ENCODE results near the gene LRRC8D.

The LRRC8D gene

DNA sequence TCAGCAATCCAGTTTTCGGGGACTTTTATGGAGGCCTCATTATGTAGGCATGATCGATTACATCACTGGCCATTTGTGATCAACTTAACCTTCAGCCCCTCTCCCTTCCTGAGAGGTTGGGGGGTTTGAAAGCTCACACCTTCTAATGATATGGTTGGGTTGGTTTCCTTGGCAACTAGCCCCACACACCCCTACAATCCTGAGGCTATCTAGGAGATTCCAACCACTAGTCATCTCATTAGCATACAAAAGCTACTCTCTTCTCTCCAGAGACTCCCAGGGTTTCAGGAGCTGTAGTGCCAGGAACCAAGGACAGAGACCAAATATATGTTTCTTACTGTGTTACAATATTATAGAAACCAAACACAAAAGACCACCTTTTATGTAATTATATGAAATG lies 138.9 kb downstream of the LRRC8D start:
- TF ChIP-seq, protein P1, sequence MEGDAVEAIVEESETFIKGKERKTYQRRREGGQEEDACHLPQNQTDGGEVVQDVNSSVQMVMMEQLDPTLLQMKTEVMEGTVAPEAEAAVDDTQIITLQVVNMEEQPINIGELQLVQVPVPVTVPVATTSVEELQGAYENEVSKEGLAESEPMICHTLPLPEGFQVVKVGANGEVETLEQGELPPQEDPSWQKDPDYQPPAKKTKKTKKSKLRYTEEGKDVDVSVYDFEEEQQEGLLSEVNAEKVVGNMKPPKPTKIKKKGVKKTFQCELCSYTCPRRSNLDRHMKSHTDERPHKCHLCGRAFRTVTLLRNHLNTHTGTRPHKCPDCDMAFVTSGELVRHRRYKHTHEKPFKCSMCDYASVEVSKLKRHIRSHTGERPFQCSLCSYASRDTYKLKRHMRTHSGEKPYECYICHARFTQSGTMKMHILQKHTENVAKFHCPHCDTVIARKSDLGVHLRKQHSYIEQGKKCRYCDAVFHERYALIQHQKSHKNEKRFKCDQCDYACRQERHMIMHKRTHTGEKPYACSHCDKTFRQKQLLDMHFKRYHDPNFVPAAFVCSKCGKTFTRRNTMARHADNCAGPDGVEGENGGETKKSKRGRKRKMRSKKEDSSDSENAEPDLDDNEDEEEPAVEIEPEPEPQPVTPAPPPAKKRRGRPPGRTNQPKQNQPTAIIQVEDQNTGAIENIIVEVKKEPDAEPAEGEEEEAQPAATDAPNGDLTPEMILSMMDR (IDR thresholded peaks at IDR 0.05; ENCODE audit: low read depth, low read length): no peak
- no peak for DNase-seq
- Histone ChIP-seq H3K27me3 (ENCODE audit: insufficient read depth, low read depth, severe bottlenecking) (no peaks in the 10 kb centered on the region), H3K36me3 (no peaks in the 10 kb centered on the region), H3K9me3 (ENCODE audit: severe bottlenecking) (no peaks in the 10 kb centered on the region), H3K27ac (no peak overlapping the region), H3K4me3 (ENCODE audit: low read depth, low read length) (no peak overlapping the region)

DNA sequence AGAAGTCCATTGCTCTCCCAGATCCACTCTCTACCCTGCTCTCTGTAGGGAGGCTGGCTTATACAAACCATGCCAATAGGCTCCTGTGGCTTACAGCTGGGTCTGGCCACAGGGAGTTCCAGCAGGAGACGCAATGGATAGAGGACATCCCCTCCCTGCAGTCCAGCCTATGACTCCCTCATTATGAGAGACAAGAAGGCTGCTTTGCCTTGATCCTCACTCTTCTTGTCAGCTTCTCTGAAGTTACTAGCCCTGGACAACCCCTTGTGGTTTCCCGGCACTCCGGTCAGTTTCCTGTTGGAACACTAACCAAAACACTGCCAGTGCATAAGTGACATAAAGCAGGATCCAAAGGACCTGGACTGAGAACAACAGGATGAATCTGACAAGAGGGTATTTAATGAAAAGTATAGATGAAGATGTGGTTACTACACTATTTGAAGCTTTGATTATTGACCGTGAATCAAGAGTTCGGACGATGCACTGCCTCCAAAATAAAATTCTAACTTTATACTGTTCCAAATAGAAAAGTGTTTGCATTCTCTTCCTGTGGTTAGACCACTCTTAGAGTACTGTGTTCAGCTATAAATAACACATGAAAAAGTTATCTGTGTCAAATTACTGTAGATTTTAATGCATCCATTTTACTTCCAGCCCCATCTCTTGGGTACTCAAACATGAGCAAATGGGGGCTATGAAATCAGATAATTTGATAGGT lies 141.4 kb downstream of the LRRC8D start:
- Histone ChIP-seq H3K9me3 (ENCODE audit: severe bottlenecking) (no peaks in the 10 kb centered on the region), H3K4me3 (ENCODE audit: low read depth, low read length) (no peak overlapping the region), H3K27ac (no peak overlapping the region), H3K36me3 (no peaks in the 10 kb centered on the region), H3K27me3 (ENCODE audit: insufficient read depth, low read depth, severe bottlenecking) (no peaks in the 10 kb centered on the region)
- TF ChIP-seq, protein P1 (IDR thresholded peaks at IDR 0.05; ENCODE audit: low read depth, low read length): no peak
- no peak for DNase-seq

DNA sequence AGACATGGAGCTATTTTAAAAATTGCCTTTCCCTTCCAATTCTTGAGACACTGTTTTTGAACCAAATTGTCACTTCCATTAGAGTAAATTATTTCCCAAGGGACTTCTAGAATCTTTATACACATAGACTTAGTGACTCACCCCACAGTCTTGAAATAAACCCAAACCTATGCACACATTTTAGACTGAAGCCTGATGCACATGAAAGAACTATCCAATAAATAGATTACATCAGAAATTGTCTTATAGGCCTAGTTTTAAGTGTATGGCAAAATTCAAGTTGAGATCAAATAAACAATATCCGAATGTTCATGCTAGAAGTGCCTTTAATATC lies 141.9 kb downstream of the LRRC8D start:
- Histone ChIP-seq H3K36me3 (no peaks in the 10 kb centered on the region), H3K27ac (no peak overlapping the region), H3K9me3 (ENCODE audit: severe bottlenecking) (no peaks in the 10 kb centered on the region), H3K4me3 (ENCODE audit: low read depth, low read length) (no peak overlapping the region), H3K27me3 (ENCODE audit: insufficient read depth, low read depth, severe bottlenecking) (no peaks in the 10 kb centered on the region)
- DNase-seq: no peak
- TF ChIP-seq, protein P1 (IDR thresholded peaks at IDR 0.05; ENCODE audit: low read depth, low read length): no peak

DNA sequence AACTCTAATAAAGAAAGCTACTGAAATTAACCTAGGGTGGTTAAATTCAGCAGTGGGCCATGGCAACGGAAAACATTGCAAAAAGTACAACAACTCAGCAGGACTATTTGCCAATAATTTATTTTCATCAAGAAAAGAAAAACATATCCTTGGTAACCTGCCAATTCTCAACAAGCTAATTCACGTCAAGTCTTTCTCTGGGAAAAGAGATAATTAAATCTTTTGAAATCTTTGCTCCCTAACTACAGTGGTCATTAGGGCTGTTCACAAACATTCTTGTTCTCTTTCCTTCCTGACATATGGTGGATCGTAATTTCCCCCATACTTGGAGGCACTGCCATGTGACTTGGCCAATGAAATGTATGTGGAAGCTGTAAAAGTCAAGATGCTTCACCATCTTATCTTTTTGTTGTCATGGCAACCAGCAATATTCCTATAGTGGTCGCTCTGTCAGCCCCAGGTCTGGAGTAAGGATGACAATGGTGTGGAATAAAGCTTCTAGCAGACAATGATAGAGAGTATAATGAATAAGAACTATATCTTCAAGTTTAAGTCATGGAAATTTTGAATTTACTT lies 144.4 kb downstream of the LRRC8D start:
- Histone ChIP-seq H3K9me3 (ENCODE audit: severe bottlenecking) (no peaks in the 10 kb centered on the region), H3K27me3 (ENCODE audit: insufficient read depth, low read depth, severe bottlenecking) (no peaks in the 10 kb centered on the region), H3K4me3 (ENCODE audit: low read depth, low read length) (no peak overlapping the region), H3K36me3 (no peaks in the 10 kb centered on the region), H3K27ac (no peak overlapping the region)
- no peak for DNase-seq
- TF ChIP-seq, protein P1 (IDR thresholded peaks at IDR 0.05; ENCODE audit: low read depth, low read length): no peak

DNA sequence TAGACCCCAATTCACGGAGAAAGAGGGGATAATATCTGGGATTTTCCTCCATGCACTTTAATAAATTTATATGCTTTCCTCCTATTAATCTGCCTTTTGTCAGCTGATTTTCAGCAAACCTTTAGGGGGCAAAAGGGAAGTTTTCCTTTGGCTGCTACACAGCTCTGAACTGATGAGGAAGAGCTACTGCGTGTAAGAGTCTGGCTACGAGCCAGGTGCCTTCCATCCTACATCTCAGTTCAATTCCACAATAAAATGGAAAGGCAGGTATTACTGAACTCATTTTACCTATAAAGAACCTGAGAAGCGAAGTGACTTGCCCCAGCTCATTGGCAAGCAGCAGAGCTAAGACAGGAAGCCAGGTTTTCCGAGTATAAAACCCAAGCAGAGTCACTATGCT lies 145.8 kb downstream of the LRRC8D start:
- no peak for DNase-seq
- Histone ChIP-seq H3K4me3 (ENCODE audit: low read depth, low read length) (no peak overlapping the region), H3K27me3 (ENCODE audit: insufficient read depth, low read depth, severe bottlenecking) (no peaks in the 10 kb centered on the region), H3K27ac (no peak overlapping the region), H3K9me3 (ENCODE audit: severe bottlenecking) (no peaks in the 10 kb centered on the region), H3K36me3 (no peaks in the 10 kb centered on the region)
- TF ChIP-seq, protein P1 (IDR thresholded peaks at IDR 0.05; ENCODE audit: low read depth, low read length): no peak

DNA sequence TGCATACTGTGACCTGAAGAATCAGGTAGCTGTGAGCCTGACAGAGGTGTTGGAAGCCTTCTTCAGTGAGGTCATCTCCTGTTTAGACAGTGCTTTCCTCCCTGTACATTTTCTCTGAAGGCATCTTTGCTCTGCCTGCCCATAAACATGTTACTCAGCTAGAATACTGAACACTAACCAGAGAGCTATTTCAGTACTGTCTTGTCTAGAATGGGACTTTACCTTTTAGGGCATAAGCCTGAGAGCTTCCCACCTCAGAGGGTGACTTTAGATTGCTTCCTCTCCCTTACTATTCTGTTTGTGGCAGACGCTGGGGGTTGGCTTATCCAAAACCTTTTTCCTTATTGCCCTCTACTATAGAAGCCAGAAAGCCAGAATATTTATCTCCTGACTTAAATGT lies 150.8 kb downstream of the LRRC8D start:
- no peak overlapping the region for H3K4me3 ChIP-seq (ENCODE audit: low read depth, low read length)
- no peaks in the 10 kb centered on the region for H3K36me3 ChIP-seq
- H3K9me3 ChIP-seq (ENCODE audit: severe bottlenecking): no peaks in the 10 kb centered on the region
- no peaks in the 10 kb centered on the region for H3K27me3 ChIP-seq (ENCODE audit: insufficient read depth, low read depth, severe bottlenecking)
- TF ChIP-seq, protein P1 (IDR thresholded peaks at IDR 0.05; ENCODE audit: low read depth, low read length): no peak
- no peak for DNase-seq
- H3K27ac ChIP-seq: no peak overlapping the region

All from WERI-Rb-1 (cell line).